Thymus (tissue), 11 donors: Measurements from ENCODE around the gene CASS4. TPM values are rescaled to one million over a fixed set of nuclear protein-coding genes. Genes with fewer than 3 reads are reported as not detected.

Source experiments
- DNase-seq, 9 donors: peaks; one replicate each; pipeline ENCODE4 v3.0.0-alpha.2; 2013; ENCODE audit warnings: low spot score in 9 of 9, low read depth in 6 of 9, missing footprints in 1 of 9
- H3K27ac ChIP-seq, 2 donors: one replicate each; pipeline ENCODE4 v1.5.1; 2013; ENCODE audit warnings: control low read depth in 1 of 2, low read depth in 1 of 2, low read length in 1 of 2, mild to moderate bottlenecking in 1 of 2, moderate library complexity in 1 of 2
- H3K27me3 ChIP-seq, 2 donors: one replicate each; pipeline ENCODE4 v1.5.1; 2013; ENCODE audit warnings: low read length in 1 of 2; ENCODE audit not compliant: control insufficient read depth in 2 of 2, insufficient read depth in 1 of 2
- H3K36me3 ChIP-seq, 2 donors: one replicate each; pipeline ENCODE4 v1.5.1; 2013; ENCODE audit warnings: low read length in 1 of 2, mild to moderate bottlenecking in 1 of 2, moderate library complexity in 1 of 2; ENCODE audit not compliant: control insufficient read depth in 2 of 2, insufficient read depth in 2 of 2
- H3K4me1 ChIP-seq, 2 donors: one replicate each; pipeline ENCODE4 v1.5.1; 2013; ENCODE audit warnings: low read length in 2 of 2; ENCODE audit not compliant: control insufficient read depth in 2 of 2, insufficient read depth in 2 of 2
- H3K4me3 ChIP-seq, 2 donors: one replicate each; pipeline ENCODE4 v1.5.1; 2013; ENCODE audit warnings: low read length in 2 of 2, control low read depth in 1 of 2, mild to moderate bottlenecking in 1 of 2
- H3K9me3 ChIP-seq, 2 donors: one replicate each; pipeline ENCODE4 v1.5.1; 2013; ENCODE audit warnings: low read length in 1 of 2, mild to moderate bottlenecking in 1 of 2; ENCODE audit not compliant: control insufficient read depth in 2 of 2, insufficient read depth in 1 of 2
- WGBS: extraction: QIAGEN DNeasy Blood & Tissue Kit; methylation state at CpG from one replicate; pipeline ENCODE4 v1.1.7; 2013; 5-methylcytosine and 5-hydroxymethylcytosine counted together
- polyA plus RNA-seq: library from polyadenylated mRNA; stranded (reverse); fragments of 200-250 nt; gene quantifications from one replicate; pipeline ENCODE4 v1.2.3, GENCODE V29; 2013
- total RNA-seq: library from RNA; stranded (reverse); fragments of 120-200 nt; gene quantifications from one replicate; pipeline ENCODE4 v1.2.4, GENCODE V29; 2013
- donor health status: healthy.

Gene CASS4
- total and polyA plus RNA-seq, 2 donors: 2.8 to 3.7 TPM

DNA sequence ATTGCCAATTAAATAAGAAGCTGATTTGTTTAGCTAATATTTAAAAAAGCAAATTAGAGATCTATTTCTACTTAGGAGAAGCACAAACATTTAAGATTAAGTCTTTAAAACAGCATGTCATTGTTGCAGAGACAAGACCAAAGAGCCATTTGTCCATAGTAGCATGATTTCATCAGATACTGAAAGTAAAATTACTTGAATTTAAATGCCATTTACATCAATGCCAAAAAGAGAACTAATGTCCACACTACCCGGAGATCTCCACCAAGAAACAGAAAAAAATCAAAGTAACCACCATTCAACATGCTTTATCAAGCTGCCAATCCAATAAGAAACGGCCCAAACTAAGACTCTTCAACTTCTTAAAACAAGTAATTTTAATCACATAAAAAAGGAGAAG lies 35.7 kb upstream of the CASS4 start:
- 83% methylated on average over 2 of the region's 2 CpGs for WGBS
- H3K9me3 ChIP-seq: no peaks in the 10 kb centered on the region
- H3K36me3 ChIP-seq: peaks cover 34 to 67% of the 10 kb centered on the region in 2 donors
- H3K4me3 ChIP-seq: no peak overlapping the region
- no peak overlapping the region for H3K27ac ChIP-seq
- H3K4me1 ChIP-seq: no peaks in the 10 kb centered on the region
- no peak for DNase-seq
- no peaks in the 10 kb centered on the region for H3K27me3 ChIP-seq

- DNase-seq: no peak
- Histone ChIP-seq H3K27me3 (no peaks in the 10 kb centered on the region), H3K4me3 (no peak overlapping the region), H3K9me3 (no peaks in the 10 kb centered on the region), H3K4me1 (no peaks in the 10 kb centered on the region), H3K36me3 (peaks cover 38 to 62% of the 10 kb centered on the region in 2 donors), H3K27ac (no peak overlapping the region)
- WGBS: 97% methylated on average over 3 of the region's 3 CpGs
Measured at GRCh38 chr20:56378386-56378785, 33.7 kb upstream of the CASS4 start.

- H3K27ac ChIP-seq: no peak overlapping the region
- H3K36me3 ChIP-seq: peaks cover 41 to 64% of the 10 kb centered on the region in 2 donors
Measured at GRCh38 chr20:56380375-56380774, 31.7 kb upstream of the CASS4 start.

GRCh38 chr20:56381501-56381900 lies 30.6 kb upstream of the CASS4 start:
- peaks cover 48 to 66% of the 10 kb centered on the region in 2 donors for H3K36me3 ChIP-seq
- WGBS: 99% methylated on average over 1 of the region's 1 CpG

More at GRCh38 chr20:56380375-56380774, 31.7 kb upstream of the CASS4 start:
- no peak for DNase-seq
- H3K27me3 ChIP-seq: no peaks in the 10 kb centered on the region
- no peak overlapping the region for H3K4me3 ChIP-seq
- WGBS: 97% methylated on average over 1 of the region's 1 CpG
- no peaks in the 10 kb centered on the region for H3K9me3 ChIP-seq
- H3K4me1 ChIP-seq: no peaks in the 10 kb centered on the region

DNA sequence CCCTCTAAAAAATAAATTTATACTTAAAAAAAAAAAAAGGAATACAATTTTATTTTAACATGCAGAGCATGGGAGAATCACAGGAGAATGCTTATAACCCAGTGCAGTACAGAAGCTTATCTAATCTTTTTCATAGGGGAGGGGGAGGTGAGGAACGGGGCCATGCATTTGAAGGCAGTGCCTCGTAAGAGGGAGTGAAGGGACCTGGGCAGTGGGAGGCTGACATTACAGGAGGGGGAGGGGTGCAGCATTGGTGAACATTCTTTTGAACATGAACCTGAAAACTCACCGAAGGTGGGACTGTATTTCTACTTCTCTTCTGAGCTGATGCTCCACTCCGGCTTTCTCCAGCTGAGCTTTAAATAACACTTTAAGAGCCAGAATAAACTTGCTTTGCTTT lies 29.4 kb upstream of the CASS4 start:
- H3K4me1 ChIP-seq: no peaks in the 10 kb centered on the region
- H3K36me3 ChIP-seq: peaks cover 45 to 67% of the 10 kb centered on the region in 2 donors
- no peaks in the 10 kb centered on the region for H3K27me3 ChIP-seq
- WGBS: 97% methylated on average over 4 of the region's 4 CpGs
- no peak overlapping the region for H3K4me3 ChIP-seq
- no peak overlapping the region for H3K27ac ChIP-seq
- no peaks in the 10 kb centered on the region for H3K9me3 ChIP-seq
- DNase-seq: no peak

More at GRCh38 chr20:56381501-56381900, 30.6 kb upstream of the CASS4 start:
- H3K27ac ChIP-seq: no peak overlapping the region
- no peaks in the 10 kb centered on the region for H3K4me1 ChIP-seq
- no peak for DNase-seq
- no peaks in the 10 kb centered on the region for H3K27me3 ChIP-seq
- no peaks in the 10 kb centered on the region for H3K9me3 ChIP-seq
- no peak overlapping the region for H3K4me3 ChIP-seq

- peaks cover 39 to 68% of the 10 kb centered on the region in 2 donors for H3K36me3 ChIP-seq
- H3K4me1 ChIP-seq: no peaks in the 10 kb centered on the region
- no peak overlapping the region for H3K27ac ChIP-seq
- H3K27me3 ChIP-seq: no peaks in the 10 kb centered on the region
- H3K9me3 ChIP-seq: no peaks in the 10 kb centered on the region
- no peak for DNase-seq
- WGBS: 96% methylated on average over 8 of the region's 8 CpGs
- no peak overlapping the region for H3K4me3 ChIP-seq
Measured at GRCh38 chr20:56383334-56383733, 28.7 kb upstream of the CASS4 start.

DNA sequence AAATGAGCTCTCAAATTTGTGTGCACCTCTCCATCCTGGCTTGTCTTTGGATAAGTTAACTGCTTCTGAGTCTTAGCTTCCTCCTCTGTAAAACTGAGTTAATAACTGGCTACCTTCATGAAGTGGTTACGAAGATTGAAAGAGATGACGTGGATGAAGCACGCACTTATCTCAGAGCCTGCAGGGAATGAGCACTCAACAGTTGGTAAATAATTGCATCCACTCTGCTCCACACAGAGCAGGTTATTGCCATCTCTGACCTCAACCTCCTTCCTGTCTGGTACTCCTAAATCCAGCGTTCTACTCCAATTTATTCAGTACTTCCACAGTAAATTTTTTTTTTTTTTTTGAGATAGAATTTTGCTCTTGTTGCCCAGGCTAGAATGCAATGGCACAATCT lies 26.9 kb upstream of the CASS4 start:
- no peak overlapping the region for H3K4me3 ChIP-seq
- H3K9me3 ChIP-seq: no peaks in the 10 kb centered on the region
- peaks cover 34 to 69% of the 10 kb centered on the region in 2 donors for H3K36me3 ChIP-seq
- no peak overlapping the region for H3K27ac ChIP-seq
- WGBS: 97% methylated on average over 4 of the region's 4 CpGs
- H3K27me3 ChIP-seq: no peaks in the 10 kb centered on the region
- H3K4me1 ChIP-seq: peaks cover 0 to 4% of the 10 kb centered on the region in 2 donors
- no peak for DNase-seq

DNA sequence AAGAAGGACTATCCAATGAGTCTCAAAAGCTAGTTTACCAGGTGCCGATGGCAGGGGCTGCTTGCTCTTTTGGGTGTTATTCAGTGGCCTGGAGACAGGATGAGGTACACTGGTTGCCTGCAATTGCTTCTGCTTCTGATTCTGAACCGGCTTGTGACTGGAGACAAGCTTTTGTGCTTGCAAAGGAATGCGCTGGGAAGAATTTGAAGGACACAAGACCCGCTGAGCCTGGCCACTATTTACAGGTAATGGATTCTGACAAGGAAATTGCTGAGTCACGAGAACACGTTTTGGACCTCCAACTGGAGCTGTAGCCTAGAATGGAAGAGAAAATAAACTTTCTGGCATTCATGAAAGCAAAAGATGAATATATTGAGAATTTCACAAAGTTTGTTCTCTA lies 25.8 kb upstream of the CASS4 start:
- 99% methylated on average over 6 of the region's 6 CpGs for WGBS
- peaks cover 3 to 8% of the 10 kb centered on the region in 2 donors for H3K4me1 ChIP-seq

GRCh38 chr20:56388882-56389281 lies 23.2 kb upstream of the CASS4 start:
- no peaks in the 10 kb centered on the region for H3K27me3 ChIP-seq
- H3K4me3 ChIP-seq: no peak overlapping the region
- peaks cover 16% of the 10 kb centered on the region in 2 donors for H3K4me1 ChIP-seq
- H3K27ac ChIP-seq: no peak overlapping the region
- WGBS: 84% methylated on average over 4 of the region's 4 CpGs
- H3K36me3 ChIP-seq: peaks cover 16 to 46% of the 10 kb centered on the region in 2 donors
- no peaks in the 10 kb centered on the region for H3K9me3 ChIP-seq
- no peak for DNase-seq

More for the DNA sequence above, 25.8 kb upstream of the CASS4 start:
- H3K27ac ChIP-seq: no peak overlapping the region
- H3K27me3 ChIP-seq: no peaks in the 10 kb centered on the region
- no peaks in the 10 kb centered on the region for H3K9me3 ChIP-seq
- H3K4me3 ChIP-seq: no peak overlapping the region
- no peak for DNase-seq
- peaks cover 34 to 60% of the 10 kb centered on the region in 2 donors for H3K36me3 ChIP-seq

- no peak for DNase-seq
- WGBS: 97% methylated on average over 4 of the region's 4 CpGs
Measured at GRCh38 chr20:56389807-56390206, 22.3 kb upstream of the CASS4 start.

More at GRCh38 chr20:56389807-56390206, 22.3 kb upstream of the CASS4 start:
- H3K27ac ChIP-seq: no peak overlapping the region
- peaks cover 16 to 17% of the 10 kb centered on the region in 2 donors for H3K4me1 ChIP-seq
- no peak overlapping the region for H3K4me3 ChIP-seq
- H3K36me3 ChIP-seq: peaks cover 12 to 41% of the 10 kb centered on the region in 2 donors
- no peaks in the 10 kb centered on the region for H3K9me3 ChIP-seq
- no peaks in the 10 kb centered on the region for H3K27me3 ChIP-seq
